ENCODE data around the gene RIPK1.

DNA sequence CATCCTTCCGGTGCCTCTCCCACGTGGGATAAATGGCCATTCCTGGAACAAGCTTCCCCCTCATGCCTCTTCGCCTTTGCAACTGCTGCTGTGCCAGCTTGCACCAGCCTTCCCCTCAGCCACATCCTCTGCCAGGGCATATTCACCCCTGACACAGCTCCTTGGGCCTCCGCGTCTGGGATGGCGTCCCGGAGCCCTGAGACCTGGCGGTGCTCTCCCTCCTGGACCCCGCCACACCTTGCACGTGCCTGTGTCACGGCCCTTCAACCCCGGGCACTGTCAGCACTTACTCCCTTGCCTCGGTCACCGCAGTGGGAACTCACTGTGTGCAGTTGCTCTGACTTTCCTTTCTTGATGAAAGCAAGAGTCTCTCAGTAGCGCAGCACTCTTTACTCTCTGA, 63.4 kb downstream of the RIPK1 start:
- no peak for TF ChIP-seq SP2 (IDR thresholded peaks at IDR 0.05; ENCODE audit: extremely low read depth, low read depth, low read length, poor library complexity, severe bottlenecking)
- TF ChIP-seq, protein P1, sequence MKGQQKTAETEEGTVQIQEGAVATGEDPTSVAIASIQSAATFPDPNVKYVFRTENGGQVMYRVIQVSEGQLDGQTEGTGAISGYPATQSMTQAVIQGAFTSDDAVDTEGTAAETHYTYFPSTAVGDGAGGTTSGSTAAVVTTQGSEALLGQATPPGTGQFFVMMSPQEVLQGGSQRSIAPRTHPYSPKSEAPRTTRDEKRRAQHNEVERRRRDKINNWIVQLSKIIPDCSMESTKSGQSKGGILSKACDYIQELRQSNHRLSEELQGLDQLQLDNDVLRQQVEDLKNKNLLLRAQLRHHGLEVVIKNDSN (CRISPR knock-in tag; IDR thresholded peaks at IDR 0.05): no peak; the same call in 1 of the 2 replicates
- TF ChIP-seq EP300 (IDR thresholded peaks at IDR 0.05; ENCODE audit: low read length): no peak
- TF ChIP-seq PHB (CRISPR knock-in tag; IDR thresholded peaks at IDR 0.05): no peak
- TF ChIP-seq, protein P2, sequence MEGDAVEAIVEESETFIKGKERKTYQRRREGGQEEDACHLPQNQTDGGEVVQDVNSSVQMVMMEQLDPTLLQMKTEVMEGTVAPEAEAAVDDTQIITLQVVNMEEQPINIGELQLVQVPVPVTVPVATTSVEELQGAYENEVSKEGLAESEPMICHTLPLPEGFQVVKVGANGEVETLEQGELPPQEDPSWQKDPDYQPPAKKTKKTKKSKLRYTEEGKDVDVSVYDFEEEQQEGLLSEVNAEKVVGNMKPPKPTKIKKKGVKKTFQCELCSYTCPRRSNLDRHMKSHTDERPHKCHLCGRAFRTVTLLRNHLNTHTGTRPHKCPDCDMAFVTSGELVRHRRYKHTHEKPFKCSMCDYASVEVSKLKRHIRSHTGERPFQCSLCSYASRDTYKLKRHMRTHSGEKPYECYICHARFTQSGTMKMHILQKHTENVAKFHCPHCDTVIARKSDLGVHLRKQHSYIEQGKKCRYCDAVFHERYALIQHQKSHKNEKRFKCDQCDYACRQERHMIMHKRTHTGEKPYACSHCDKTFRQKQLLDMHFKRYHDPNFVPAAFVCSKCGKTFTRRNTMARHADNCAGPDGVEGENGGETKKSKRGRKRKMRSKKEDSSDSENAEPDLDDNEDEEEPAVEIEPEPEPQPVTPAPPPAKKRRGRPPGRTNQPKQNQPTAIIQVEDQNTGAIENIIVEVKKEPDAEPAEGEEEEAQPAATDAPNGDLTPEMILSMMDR (IDR thresholded peaks at IDR 0.05 in 2 of 3, conservative IDR thresholded peaks at IDR 0.05 in 1 of 3; ENCODE audit: insufficient read depth in 2 of 3, low read depth in 1 of 3, low read length in 3 of 3): no peak
- TF ChIP-seq CBX8 (IDR thresholded peaks at IDR 0.05; ENCODE audit: borderline replicate concordance, extremely low read depth, low read depth, low read length, poor library complexity, severe bottlenecking): no peak
